T-helper 22 cell (primary cell): ENCODE results near the gene WHAMM.
"Not testable (repeated sequence)": the region's sequence is repeated elsewhere in the genome, so short reads cannot be mapped to it uniquely, and the experiment has no call there.

Experiments
- DNase-seq: peaks from one replicate; pipeline ENCODE4 v3.0.0-alpha.2; 2020; ENCODE audit warnings: low read depth

WHAMM gene

GRCh38 chr15:82802497-82802896 lies 6.9 kb upstream of the WHAMM start:
- no peak for DNase-seq

DNA sequence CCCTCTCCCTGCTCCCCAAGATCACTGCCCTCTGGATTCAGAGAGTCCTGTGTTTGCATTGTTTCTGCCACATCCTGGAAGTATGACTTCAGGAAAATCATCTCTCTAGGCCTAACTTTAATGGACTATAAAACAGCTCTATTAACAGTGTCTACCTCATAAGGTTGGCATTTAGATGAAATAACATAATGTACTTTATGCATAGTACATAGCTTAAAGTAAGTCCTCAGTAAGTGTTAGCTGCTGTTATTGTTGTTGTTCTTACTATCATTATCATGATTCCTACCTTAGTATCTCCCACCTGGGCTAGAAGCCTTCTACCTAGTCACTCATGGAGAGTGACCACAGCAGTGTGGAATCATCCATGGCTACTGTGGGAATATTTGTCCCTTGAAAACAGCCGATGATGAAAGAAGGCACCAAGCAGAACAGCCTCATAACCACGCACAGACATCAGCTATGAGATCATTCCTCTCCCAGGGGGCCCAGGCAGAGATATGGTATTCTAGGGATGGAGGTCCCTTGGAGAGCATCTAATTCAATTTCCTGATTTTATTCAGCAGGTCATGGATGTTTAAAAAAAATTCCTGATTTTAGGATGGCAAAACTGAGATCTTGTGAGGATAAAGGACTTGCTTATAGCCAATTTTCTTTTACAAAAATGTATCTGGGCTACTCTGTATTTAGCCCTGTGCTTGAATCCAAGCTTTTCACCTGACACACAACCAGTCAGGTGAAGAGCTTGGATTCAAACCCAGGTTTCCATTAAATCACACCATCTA lies 5.4 kb upstream of the WHAMM start:
- DNase-seq, result no peak

GRCh38 chr15:82804575-82804949 lies 4.9 kb upstream of the WHAMM start:
- DNase-seq, result no peak

DNA sequence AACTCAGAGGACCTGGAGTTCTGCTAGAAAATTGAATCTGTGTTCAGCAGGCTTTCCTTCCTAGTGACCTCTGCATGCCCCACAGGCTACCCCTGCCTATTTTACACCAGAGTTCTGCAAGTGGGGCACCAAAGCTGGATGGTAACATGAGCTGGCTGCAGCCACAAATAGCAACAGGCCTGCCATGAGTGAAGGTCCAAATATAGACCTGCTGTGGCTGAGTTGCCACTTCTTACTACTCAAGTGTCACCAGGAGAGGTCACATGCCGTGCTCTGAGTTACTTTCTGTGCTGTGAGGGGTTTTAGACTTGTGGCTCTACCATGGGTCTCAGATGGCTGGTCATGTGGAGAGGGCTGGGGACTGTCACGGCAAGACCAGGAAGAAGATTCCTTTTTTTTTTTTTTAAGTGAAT lies 3.4 kb upstream of the WHAMM start, which contains the start of gene FSD2:
Gene FSD2, minus strand, starts transcription at position 76 of the 413 bp plus-strand sequence. CDS start 18,679 bp downstream, outside the sequence.
- DNase-seq, result no peak

DNA sequence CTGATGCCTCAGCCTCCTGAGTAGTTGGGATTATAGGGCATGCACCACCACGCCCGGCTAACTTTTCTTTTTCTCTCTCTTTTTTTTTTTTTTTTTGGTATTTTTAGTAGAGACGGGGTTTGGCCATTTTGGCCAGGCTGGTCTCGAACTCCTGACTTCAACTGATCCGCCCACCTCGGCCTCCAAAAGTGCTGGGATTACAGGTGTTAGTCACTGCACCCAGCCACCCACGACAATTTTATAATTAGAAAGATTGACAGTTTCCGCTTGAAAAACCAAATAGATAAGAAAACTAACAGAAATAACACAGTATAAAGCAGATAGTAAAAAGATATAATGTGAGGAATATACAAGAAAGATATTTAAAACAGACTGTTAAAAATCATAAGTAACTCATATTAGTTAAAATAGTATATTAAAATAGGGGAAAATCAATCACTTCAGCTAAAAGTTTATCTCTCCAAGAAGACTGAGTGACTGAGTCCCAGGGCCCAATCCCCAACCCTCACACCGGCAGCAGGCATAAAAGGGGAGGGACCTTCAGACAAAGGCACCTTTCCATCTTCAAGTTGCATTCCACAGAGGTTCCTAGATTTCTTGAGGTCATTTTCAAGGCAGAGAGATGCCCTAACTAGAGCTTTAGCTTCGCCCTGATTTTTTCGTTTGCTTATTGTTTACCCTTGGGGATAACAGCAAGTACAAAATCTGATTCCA lies 1.4 kb upstream of the WHAMM start:
- DNase-seq, result no peak

GRCh38 chr15:82808634-82809041 lies 790 bp upstream of the WHAMM start:
- no peak for DNase-seq

- DNase-seq, result peak; percentile 8
Observed at GRCh38 chr15:82810061-82810889, 847 bp downstream of the WHAMM start.

GRCh38 chr15:82810890-82811426 lies 1.5 kb downstream of the WHAMM start:
- peak; percentile 51 for DNase-seq

DNA sequence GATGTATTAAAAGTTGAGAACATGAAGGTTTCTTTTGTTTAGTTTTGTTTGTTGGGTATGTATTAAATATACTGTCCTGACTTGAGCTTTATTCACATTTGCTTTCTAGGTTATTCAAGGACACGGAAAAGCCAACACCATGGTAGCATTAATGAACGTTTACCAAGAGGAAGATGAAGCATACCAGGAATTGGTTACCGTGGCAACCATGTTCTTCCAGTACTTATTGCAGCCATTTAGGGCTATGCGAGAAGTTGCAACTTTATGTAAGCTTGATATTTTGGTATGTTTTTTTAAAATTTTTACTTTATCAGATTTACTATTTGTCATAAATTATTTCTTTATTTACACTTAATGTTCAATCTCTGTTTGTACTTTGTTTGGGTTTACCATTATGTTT lies 3.6 kb downstream of the WHAMM start:
- DNase-seq, result no peak

DNA sequence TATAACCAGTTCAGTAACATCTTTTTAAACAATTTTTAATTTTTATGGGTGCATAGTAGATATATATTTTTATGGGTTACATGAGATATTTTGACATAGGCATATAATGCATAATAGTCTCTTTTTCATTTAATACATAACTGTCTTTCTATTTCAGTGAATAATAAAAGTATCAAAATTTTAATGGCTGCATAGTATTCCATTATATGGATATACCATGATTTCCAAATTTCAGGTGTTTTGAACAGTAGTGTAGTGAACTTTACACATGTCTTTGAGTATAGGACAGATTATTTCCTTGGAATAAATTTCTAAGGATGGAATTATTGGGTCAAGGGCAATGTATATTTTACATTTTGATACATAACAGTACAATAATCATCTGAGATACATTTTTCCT lies 10.7 kb downstream of the WHAMM start:
- no peak for DNase-seq

GRCh38 chr15:82821396-82821795 lies 12.0 kb downstream of the WHAMM start:
- not testable (repeated sequence) for DNase-seq

DNA sequence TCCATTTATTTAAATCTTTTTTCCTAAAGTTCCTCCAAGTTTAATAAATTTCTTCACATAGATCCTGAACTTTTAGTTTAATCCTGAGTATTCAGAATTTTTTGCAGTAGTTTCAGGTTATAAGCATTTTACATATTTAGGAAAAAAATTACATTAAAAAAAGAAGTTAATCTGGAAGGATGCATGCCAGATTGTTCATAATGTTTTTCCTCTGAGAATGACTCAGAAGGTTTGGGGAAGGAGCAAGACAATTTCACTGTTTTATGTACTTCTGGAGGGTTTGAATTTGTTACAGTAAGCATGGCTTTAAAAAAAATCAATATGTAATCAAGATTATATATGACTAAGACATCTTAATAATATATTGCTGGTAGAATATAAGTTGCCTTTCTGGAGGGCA lies 12.4 kb downstream of the WHAMM start:
- DNase-seq, result not testable (repeated sequence)

- no peak for DNase-seq
Observed at GRCh38 chr15:82823049-82823448, 13.6 kb downstream of the WHAMM start.

- no peak for DNase-seq
Observed at GRCh38 chr15:82828075-82828474, 18.6 kb downstream of the WHAMM start.

DNA sequence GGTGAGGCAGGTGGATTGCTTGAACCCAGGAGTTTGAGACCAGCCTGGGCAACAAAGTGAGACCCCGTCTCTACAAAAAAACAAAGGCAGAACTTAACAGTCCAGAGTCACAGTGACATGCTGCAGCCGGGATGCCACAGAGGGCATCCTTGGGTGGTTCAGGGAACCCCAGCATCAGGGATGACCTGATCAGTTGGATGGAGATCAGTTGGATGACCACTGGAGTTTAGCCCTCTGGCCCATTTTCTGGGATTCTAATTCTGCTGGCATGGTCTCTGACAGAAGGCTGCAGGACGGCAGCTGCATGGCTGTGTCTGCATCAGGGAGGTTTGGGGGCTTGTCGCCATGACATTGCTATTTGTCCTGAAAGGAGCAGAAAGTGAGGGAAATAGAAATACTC lies 19.8 kb downstream of the WHAMM start:
- no peak for DNase-seq

DNA sequence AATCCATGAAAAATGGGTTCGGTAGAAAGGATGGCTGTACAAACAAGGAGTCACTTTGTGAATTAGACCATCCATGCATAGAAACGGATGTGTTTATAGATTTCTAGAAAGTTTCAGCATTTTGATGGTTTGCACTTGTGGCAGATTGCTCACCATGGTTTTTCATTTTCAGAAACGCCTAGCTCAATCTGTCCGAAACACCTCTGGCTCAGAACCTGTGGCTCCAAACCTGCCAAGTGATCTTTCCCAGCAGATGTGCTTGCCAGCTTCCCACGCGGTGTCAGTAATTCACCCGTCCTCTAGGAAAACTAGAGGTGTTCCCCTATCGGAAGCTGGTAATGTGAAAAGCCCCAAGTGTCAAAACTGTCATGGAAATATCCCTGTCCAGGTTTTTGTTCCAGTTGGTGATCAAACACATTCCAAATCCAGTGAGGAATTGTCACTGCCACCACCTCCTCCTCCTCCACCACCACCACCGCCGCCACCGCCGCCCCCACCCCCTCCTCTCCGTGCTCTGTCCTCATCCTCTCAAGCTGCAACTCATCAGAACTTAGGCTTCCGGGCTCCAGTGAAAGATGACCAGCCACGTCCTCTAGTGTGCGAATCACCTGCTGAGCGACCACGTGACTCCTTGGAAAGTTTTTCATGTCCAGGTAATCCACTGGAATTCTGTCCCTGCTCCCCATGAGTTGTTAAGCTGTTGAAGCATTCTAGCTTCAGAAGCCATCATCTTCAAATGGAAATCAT lies 21.2 kb downstream of the WHAMM start:
- no peak for DNase-seq

GRCh38 chr15:82831894-82832600 lies 22.6 kb downstream of the WHAMM start:
- no peak for DNase-seq

DNA sequence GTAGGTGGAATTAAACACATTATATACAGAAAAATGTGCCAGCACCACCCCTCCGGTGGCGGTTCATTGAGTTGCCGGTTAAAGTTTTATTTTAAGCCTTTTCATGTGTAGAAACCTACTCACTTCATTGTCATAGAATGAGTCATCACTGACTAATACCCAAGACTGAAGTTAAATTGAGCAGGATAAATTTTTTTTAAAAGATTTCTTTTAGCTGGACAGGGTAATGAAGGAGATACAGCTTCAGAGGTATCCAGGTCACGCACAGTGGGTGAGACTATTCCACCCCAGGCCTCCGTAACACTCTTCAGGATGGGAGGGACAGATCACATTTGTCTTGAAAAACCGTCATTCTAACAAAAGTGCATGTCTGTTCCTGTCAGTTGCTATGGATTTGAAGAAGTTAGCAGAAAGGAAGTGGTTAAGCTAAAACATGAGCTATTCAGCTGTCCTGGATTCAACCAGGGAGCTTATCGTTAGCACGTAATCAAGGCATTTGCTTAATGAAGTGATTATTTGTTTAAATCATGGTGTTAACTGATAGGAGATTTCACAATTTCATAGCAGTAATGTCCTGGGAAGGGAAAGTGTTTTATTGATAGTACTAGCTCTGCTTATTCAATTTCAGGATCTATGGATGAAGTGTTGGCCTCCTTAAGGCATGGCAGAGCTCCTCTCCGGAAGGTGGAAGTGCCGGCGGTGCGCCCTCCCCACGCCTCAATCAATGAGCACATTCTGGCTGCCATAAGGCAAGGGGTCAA lies 23.4 kb downstream of the WHAMM start:
- DNase-seq, result no peak

DNA sequence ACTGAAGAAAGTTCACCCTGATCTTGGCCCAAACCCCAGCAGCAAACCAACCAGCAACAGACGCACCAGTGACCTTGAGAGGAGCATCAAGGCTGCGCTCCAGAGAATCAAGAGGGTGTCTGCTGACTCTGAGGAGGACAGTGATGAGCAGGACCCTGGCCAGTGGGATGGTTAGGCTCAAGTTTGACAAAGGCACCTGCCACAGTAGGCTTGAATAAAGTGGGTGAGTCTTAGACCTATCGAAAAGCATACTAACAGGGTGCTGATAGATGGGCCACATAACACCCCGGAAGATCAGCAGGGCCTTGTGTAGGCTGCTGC lies 23.9 kb downstream of the WHAMM start:
- DNase-seq, result no peak

DNA sequence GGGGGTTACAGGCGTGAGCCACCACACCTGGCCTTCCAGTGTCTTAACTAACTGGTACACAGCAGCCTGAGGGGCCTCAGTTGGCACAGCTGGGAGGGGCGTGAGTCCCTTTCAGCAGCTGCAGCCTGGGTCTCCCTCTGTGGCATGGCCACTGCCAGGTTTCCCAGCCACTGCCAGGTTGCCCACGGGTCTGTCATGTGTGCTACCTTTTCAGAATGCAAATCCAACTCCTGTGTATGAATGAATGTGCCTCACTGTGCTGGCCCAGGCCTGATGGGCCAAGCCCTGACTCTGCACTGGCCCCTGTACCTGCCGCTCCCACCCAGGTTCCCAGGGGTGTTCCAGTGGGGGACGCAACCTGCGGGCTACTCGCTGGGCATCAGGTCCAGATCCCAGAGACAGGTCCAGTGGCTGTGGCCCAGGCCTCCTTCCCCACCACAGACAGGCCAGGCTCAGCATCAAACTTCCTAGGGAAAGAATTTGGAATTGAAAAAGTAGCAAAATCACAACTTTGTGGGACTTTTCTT lies 26.0 kb downstream of the WHAMM start:
- DNase-seq, result no peak
